C4-2B (cell line): ENCODE data around the gene SNX13.

Source experiments
- ZFX ChIP-seq: fragments of 450-650 bp; IDR thresholded peaks from 2 replicates; pipeline ENCODE4 v1.6.1; 2017
- TF ChIP-seq, protein P1 (sequence below): fragments of 450-650 bp; conservative IDR thresholded peaks from 2 replicates; pipeline ENCODE4 v1.5.1; 2017; ENCODE audit warnings: mild to moderate bottlenecking

DNA sequence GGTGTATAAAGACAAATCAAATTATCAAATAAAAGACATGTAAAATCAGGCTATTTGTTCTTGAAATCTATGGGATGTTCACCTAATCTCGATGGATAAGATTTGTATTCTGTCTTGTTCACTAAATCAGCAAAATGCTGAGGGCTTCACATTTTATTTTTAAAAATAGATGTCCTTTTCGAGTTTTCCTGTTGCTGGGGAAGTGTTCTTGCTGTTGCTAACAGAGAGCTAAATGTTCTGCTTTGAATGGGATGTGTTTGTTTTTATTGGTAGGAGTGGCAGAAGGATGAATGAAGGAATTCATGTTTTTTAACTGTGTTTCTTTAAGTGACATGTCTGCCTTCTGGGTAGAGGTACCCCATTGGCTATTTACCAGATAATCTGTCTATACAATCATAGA is 7.3 kb upstream of the SNX13 start:
- TF ChIP-seq, protein P1, sequence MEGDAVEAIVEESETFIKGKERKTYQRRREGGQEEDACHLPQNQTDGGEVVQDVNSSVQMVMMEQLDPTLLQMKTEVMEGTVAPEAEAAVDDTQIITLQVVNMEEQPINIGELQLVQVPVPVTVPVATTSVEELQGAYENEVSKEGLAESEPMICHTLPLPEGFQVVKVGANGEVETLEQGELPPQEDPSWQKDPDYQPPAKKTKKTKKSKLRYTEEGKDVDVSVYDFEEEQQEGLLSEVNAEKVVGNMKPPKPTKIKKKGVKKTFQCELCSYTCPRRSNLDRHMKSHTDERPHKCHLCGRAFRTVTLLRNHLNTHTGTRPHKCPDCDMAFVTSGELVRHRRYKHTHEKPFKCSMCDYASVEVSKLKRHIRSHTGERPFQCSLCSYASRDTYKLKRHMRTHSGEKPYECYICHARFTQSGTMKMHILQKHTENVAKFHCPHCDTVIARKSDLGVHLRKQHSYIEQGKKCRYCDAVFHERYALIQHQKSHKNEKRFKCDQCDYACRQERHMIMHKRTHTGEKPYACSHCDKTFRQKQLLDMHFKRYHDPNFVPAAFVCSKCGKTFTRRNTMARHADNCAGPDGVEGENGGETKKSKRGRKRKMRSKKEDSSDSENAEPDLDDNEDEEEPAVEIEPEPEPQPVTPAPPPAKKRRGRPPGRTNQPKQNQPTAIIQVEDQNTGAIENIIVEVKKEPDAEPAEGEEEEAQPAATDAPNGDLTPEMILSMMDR = no peak
- TF ChIP-seq ZFX = no peak
